Upper lobe of left lung (tissue), 6 donors: Measurements from ENCODE around the gene CTBS. TPM values are rescaled to one million over a fixed set of nuclear protein-coding genes. Genes with fewer than 3 reads are reported as not detected.
"Not testable (repeated sequence)": the region's sequence is repeated elsewhere in the genome, so short reads cannot be mapped to it uniquely, and the experiment has no call there.

Source experiments
- ATAC-seq, 2 donors: fragments of 200-7000 bp; cut with Tn5 transposase; one replicate each; pipeline ENCODE4 v1.9.1; 2022; ENCODE audit warnings: mild to moderate bottlenecking in 2 of 2, moderate library complexity in 2 of 2; ENCODE audit not compliant: low FRiP score in 2 of 2
- DNase-seq, 2 donors: peaks; one replicate each; pipeline ENCODE4 v3.0.0-alpha.2; 2019 to 2020
- H3K27ac ChIP-seq, 4 donors: fragments of 200-600 bp; sonication (generic); one replicate each; pipeline ENCODE4 v1.5.1; 2016 to 2019
- H3K27me3 ChIP-seq, 4 donors: fragments of 200-600 bp; sonication (generic); one replicate each; pipeline ENCODE4 v1.5.1; 2017 to 2019
- H3K36me3 ChIP-seq, 4 donors: fragments of 200-600 bp; sonication (generic); one replicate each; pipeline ENCODE4 v1.5.1; 2016 to 2019
- H3K4me1 ChIP-seq, 4 donors: fragments of 200-600 bp; sonication (generic); one replicate each; pipeline ENCODE4 v1.5.1; 2018 to 2019
- H3K4me3 ChIP-seq, 4 donors: fragments of 200-600 bp; sonication (generic); one replicate each; pipeline ENCODE4 v1.5.1; 2017 to 2019; ENCODE audit warnings: mild to moderate bottlenecking in 2 of 4, moderate library complexity in 1 of 4
- H3K9me3 ChIP-seq, 4 donors: fragments of 200-600 bp; sonication (generic); one replicate each; pipeline ENCODE4 v1.5.1; 2018 to 2019
- CTCF ChIP-seq, 6 experiments: fragments of 450-650 bp in 4 of 6; fragments of 200-600 bp in 2 of 6; sonication (generic) in 2 of 6; IDR thresholded peaks; one replicate each; pipeline ENCODE4 v1.5.1; 2016 to 2019; ENCODE audit warnings: antibody characterized with exemption in 6 of 6
- EP300 ChIP-seq, 4 donors: sonication (generic); formaldehyde crosslinking; IDR thresholded peaks; one replicate each; pipeline ENCODE4 v1.5.1; 2017; ENCODE audit warnings: antibody characterized with exemption in 4 of 4, control low read depth in 2 of 4
- POLR2A ChIP-seq, 4 donors: fragments of 450-650 bp; IDR thresholded peaks; one replicate each; pipeline ENCODE4 v1.5.1; 2016 to 2017; ENCODE audit warnings: antibody characterized with exemption in 4 of 4, mild to moderate bottlenecking in 2 of 4
- POLR2AphosphoS5 ChIP-seq, 2 donors: sonication (generic); formaldehyde crosslinking; IDR thresholded peaks; one replicate each; pipeline ENCODE4 v1.5.1; 2017; ENCODE audit warnings: antibody characterized with exemption in 2 of 2
- WGBS, 2 donors: methylation state at CpG; one replicate each; pipeline ENCODE4 v1.1.5; 2017 to 2018; 5-methylcytosine and 5-hydroxymethylcytosine counted together
- total RNA-seq, 6 donors: library from RNA; depleted of rRNA in 4 of 6; stranded (reverse); fragments of >200 nt in 4 of 6; gene quantifications; one replicate each; pipeline versions ENCODE4 v1.1.0 to v1.2.1, GENCODE V29; 2016 to 2021
- donor health status: DM: no; HTN: no; CAD: no; lungs with moderate emphysema.
- donor health status: DM: no; HTN: yes; CAD: no; lungs with severe emphysema.

Gene CTBS
- total RNA-seq, 6 donors from 2014 or later, result 3.0 to 24.7 (median 19.0) TPM

DNA sequence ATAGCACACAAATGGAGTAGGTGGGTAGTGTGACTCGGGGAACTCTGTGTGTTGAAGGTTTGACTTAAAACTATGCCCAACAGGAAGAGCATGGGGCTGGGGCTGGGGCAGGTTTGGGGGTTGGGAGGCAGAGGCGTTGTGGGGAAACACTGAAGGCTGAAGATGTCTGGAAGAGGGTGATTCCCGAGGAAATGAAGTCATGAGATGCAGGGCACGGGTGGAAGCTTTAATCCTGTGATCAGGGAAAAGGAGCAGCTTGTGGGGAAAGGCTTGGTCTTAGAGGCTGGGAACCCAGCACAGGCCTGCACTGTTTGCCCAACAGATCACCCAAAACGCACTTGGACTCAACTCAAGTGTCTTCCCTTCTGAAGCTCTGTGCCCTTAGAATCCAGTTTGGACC is 26.6 kb upstream of the CTBS start:
- Histone ChIP-seq H3K36me3 (no peaks in the 10 kb centered on the region), H3K4me1 (peaks cover 0 to 5% (median 0%) of the 10 kb centered on the region in 4 donors), H3K4me3 (no peak overlapping the region), H3K27me3 (no peaks in the 10 kb centered on the region), H3K9me3 (peaks cover 7 to 19% (median 11%) of the 10 kb centered on the region in 4 donors), H3K27ac (no peak overlapping the region)
- ATAC-seq, result no peak
- whole genome bisulfite sequencing, 2 donors, result 75 to 89% methylated on average over 5 of the region's 5 CpGs
- no peak for DNase-seq
- TF ChIP-seq POLR2AphosphoS5 (IDR thresholded peaks at IDR 0.05), result no peak
- no peak for TF ChIP-seq CTCF (IDR thresholded peaks at IDR 0.05)
- TF ChIP-seq EP300 (IDR thresholded peaks at IDR 0.05), result no peak
- no peak for TF ChIP-seq POLR2A (IDR thresholded peaks at IDR 0.05)

DNA sequence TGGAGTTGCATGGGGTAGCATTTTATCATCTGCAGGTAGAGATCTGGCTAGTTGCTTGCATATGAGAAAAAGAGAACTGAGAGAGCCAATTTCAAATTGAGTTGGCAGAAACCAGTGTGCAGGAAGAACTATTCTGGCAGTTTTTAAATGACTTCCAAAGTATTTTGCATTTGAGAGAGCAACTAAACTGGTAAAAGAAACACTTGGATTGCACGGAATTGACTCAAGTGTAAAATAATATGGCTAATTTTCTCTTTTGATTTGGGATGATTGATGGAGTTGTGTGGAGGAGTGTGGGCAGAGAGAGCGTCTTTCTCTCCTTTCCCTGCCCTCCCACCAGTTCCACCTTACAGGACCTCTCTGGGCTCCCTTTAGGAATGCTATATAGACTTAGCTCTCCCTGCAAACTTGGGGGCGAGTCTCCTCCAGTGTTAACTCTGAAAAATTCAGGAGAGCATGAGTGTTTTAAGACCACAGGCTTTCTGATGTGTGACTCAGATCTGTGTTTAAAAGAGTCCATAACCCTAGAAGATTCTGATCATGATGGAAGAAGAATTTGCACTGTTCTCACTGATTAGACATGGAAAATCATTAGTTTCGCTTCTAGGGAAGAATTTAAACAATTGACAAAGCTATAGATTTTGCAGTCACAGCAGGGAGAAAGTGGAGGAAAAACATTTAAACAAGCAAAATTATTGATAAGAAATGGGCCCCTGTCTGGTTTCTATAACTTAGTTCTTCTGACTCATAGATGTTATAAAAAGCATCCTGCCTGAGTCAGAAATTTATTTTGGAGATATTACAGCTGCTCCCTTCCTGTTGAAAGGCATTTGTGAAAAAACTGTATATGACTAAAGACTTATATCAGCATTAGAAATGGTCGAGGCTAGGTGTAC is 24.9 kb upstream of the CTBS start:
- DNase-seq (no peak), ATAC-seq (no peak)
- Histone ChIP-seq H3K4me1 (peaks cover 0 to 5% (median 0%) of the 10 kb centered on the region in 4 donors), H3K27ac (no peak overlapping the region), H3K27me3 (no peaks in the 10 kb centered on the region), H3K4me3 (no peak overlapping the region), H3K36me3 (no peaks in the 10 kb centered on the region), H3K9me3 (peaks cover 0 to 3% (median 2%) of the 10 kb centered on the region in 4 donors)
- TF ChIP-seq EP300 (IDR thresholded peaks at IDR 0.05) (no peak), POLR2A (IDR thresholded peaks at IDR 0.05) (no peak), CTCF (IDR thresholded peaks at IDR 0.05) (no peak)
- 61 to 68% methylated on average over 5 of the region's 5 CpGs for WGBS, 2 donors

DNA sequence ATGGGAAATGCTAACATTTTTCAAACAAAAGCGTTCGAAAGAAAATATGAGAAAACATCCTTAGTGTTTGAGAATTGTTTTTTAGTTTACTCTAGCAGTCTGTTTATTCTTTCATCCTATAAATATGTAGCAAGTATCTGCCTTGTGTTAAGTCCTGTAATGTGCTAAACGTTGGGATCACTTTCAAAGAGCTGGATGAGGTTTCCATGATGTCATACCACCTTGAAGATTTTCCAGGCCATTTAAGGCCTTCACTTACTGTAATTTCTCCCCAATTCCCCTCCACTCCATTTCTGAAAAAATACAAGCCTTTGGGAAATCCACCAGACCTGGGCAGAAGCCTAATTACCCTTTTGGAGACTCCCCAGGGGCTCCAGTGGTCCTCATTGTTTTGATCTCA is 24.2 kb upstream of the CTBS start:
- Histone ChIP-seq H3K36me3 (no peaks in the 10 kb centered on the region), H3K9me3 (peaks cover 0 to 5% (median 0%) of the 10 kb centered on the region in 4 donors), H3K27me3 (no peaks in the 10 kb centered on the region), H3K4me3 (no peak overlapping the region), H3K27ac (no peak overlapping the region), H3K4me1 (peaks cover 0 to 5% (median 0%) of the 10 kb centered on the region in 4 donors)
- ATAC-seq (no peak), DNase-seq (no peak)
- 76 to 81% methylated on average over 3 of the region's 3 CpGs for WGBS, 2 donors
- TF ChIP-seq CTCF (IDR thresholded peaks at IDR 0.05) (no peak), POLR2A (IDR thresholded peaks at IDR 0.05) (no peak), POLR2AphosphoS5 (IDR thresholded peaks at IDR 0.05) (no peak), EP300 (IDR thresholded peaks at IDR 0.05) (no peak)

- Histone ChIP-seq H3K36me3 (no peaks in the 10 kb centered on the region), H3K9me3 (peaks cover 0 to 5% (median 0%) of the 10 kb centered on the region in 4 donors), H3K4me3 (no peak overlapping the region), H3K27ac (no peak overlapping the region), H3K4me1 (peaks cover 0 to 5% (median 0%) of the 10 kb centered on the region in 4 donors), H3K27me3 (no peaks in the 10 kb centered on the region)
- no peak for ATAC-seq
- 92 to 100% methylated on average over 1 of the region's 1 CpG for WGBS, 2 donors
- DNase-seq, result no peak
- no peak for TF ChIP-seq EP300 (IDR thresholded peaks at IDR 0.05)
Measured at GRCh38 chr1:84597011-84597410, 22.8 kb upstream of the CTBS start.

GRCh38 chr1:84594959-84595358 is 20.7 kb upstream of the CTBS start:
- not testable (repeated sequence) for H3K9me3 ChIP-seq, H3K36me3 ChIP-seq, ATAC-seq, H3K27ac ChIP-seq, DNase-seq, H3K27me3 ChIP-seq, H3K4me1 ChIP-seq, H3K4me3 ChIP-seq
- WGBS, 2 donors, result 93 to 96% methylated on average over 2 of the region's 2 CpGs

DNA sequence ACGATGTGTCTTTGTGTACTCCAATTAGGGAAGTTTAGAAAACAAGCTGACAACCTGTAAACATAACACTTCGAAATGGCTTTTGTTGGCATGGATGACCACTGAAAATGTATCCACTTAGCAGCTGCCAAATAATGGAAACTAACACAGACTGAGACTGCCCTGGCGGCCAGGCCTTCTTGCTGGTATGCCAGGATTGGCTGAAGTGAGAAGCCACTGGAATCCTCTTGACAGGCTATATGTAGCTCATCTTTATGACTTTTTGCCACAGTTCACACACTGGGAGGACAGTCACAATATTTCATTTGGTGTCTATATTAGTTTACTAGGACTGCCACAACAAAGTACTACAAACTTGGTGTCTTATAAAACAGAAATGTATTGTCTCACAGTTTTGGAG is 12.9 kb upstream of the CTBS start:
- Histone ChIP-seq H3K9me3 (no peaks in the 10 kb centered on the region), H3K4me1 (no peaks in the 10 kb centered on the region), H3K4me3 (no peak overlapping the region), H3K36me3 (no peaks in the 10 kb centered on the region), H3K27ac (no peak overlapping the region), H3K27me3 (no peaks in the 10 kb centered on the region)
- no peak for ATAC-seq
- TF ChIP-seq CTCF (IDR thresholded peaks at IDR 0.05), result no peak
- no peak for TF ChIP-seq POLR2AphosphoS5 (IDR thresholded peaks at IDR 0.05)
- no peak for TF ChIP-seq EP300 (IDR thresholded peaks at IDR 0.05)
- TF ChIP-seq POLR2A (IDR thresholded peaks at IDR 0.05), result no peak
- no peak for DNase-seq
- WGBS, 2 donors, result 71 to 80% methylated on average over 3 of the region's 3 CpGs
